Ishikawa (cell line): ENCODE results near the gene RNF11.

ENCODE experiments used
- EP300 ChIP-seq: IDR thresholded peaks from 2 replicates; pipeline ENCODE4 v1.6.1; 2012; ENCODE audit warnings: borderline replicate concordance
- FOXM1 ChIP-seq: IDR thresholded peaks from 2 replicates; pipeline ENCODE4 v1.6.1; 2012; ENCODE audit warnings: low read depth, borderline replicate concordance
- TAF1 ChIP-seq: IDR thresholded peaks from 2 replicates; pipeline ENCODE4 v1.6.1; 2012; ENCODE audit warnings: low read depth, mild to moderate bottlenecking
- YY1 ChIP-seq: IDR thresholded peaks from 2 replicates; pipeline ENCODE4 v1.6.1; 2012; ENCODE audit warnings: low read depth

- TF ChIP-seq TAF1 (no peak), YY1 (no peak), FOXM1 (no peak), EP300 (no peak)
Measured at GRCh38 chr1:51255331-51255730, 19.3 kb downstream of the RNF11 start.
